AG09319 (cell line): ENCODE results near the gene PAFAH1B2.
A peak's percentile ranks its signal among the peaks of the same experiment; 100 is the strongest.

ENCODE experiments used
- DNase-seq: peaks from one replicate; pipeline ENCODE4 v3.0.0-alpha.2; 2010; ENCODE audit warnings: low read depth; ENCODE audit errors: extremely low read depth
- CTCF ChIP-seq: IDR thresholded peaks from 2 replicates; pipeline ENCODE4 v1.5.1; 2011; ENCODE audit warnings: low read depth, mild to moderate bottlenecking, inconsistent platforms, low read length, moderate library complexity

The PAFAH1B2 gene

GRCh38 chr11:117192401-117192875 is 48.4 kb downstream of the PAFAH1B2 start:
- DNase-seq: no peak
- no peak for TF ChIP-seq CTCF

GRCh38 chr11:117193130-117194020 is 49.3 kb downstream of the PAFAH1B2 start:
- DNase-seq: no peak
- TF ChIP-seq CTCF: no peak

GRCh38 chr11:117194267-117194666 is 50.2 kb downstream of the PAFAH1B2 start:
- no peak for DNase-seq

GRCh38 chr11:117195258-117195657 is 51.2 kb downstream of the PAFAH1B2 start:
- TF ChIP-seq CTCF: no peak
- DNase-seq: no peak

More at GRCh38 chr11:117194267-117194666, 50.2 kb downstream of the PAFAH1B2 start:
- TF ChIP-seq CTCF: no peak

GRCh38 chr11:117195761-117196160 is 51.7 kb downstream of the PAFAH1B2 start:
- no peak for DNase-seq
- TF ChIP-seq CTCF: no peak

- no peak for TF ChIP-seq CTCF
- no peak for DNase-seq
These were observed 52.9 kb downstream of the PAFAH1B2 start for GRCh38 chr11:117197006-117197405.

GRCh38 chr11:117197516-117198456 is 53.7 kb downstream of the PAFAH1B2 start:
- DNase-seq: no peak
- peak; percentile 35 for TF ChIP-seq CTCF
